ENCODE results near the gene TTC7B.

Gene TTC7B

GRCh38 chr14:90698379-90698869, 117.8 kb downstream of the TTC7B start:
- DNase-seq, result no peak
- H3K36me3 Mint-ChIP-seq, result no peaks in the 10 kb centered on the region
- H3K4me3 Mint-ChIP-seq, result no peak overlapping the region
- peaks cover 9% of the 10 kb centered on the region for H3K27me3 Mint-ChIP-seq
- CTCF ChIA-PET, result interaction anchor here (0.7 to 4.8 kb wide), 12 partner anchors 9 to 409 kb away, joined by 3 to 27 read pairs (median 6); no protein-coding TSS in a partner anchor
- H3K27ac Mint-ChIP-seq, result no peak overlapping the region
- no peaks in the 10 kb centered on the region for H3K9me3 Mint-ChIP-seq
- peaks cover 5% of the 10 kb centered on the region for H3K4me1 Mint-ChIP-seq

GRCh38 chr14:90697577-90698206, 118.5 kb downstream of the TTC7B start:
- peaks cover 9% of the 10 kb centered on the region for H3K27me3 Mint-ChIP-seq
- no peaks in the 10 kb centered on the region for H3K36me3 Mint-ChIP-seq
- DNase-seq, result peak; percentile 82
- CTCF ChIA-PET, result interaction anchor here (1.0 to 4.8 kb wide), 22 partner anchors 9 to 408 kb away, joined by 3 to 27 read pairs (median 4); no protein-coding TSS in a partner anchor
- H3K4me1 Mint-ChIP-seq, result peaks cover 5% of the 10 kb centered on the region
- no peaks in the 10 kb centered on the region for H3K9me3 Mint-ChIP-seq
- no peak overlapping the region for H3K27ac Mint-ChIP-seq
- no peak overlapping the region for H3K4me3 Mint-ChIP-seq

GRCh38 chr14:90697132-90697531, 119.1 kb downstream of the TTC7B start:
- H3K27me3 Mint-ChIP-seq, result peaks cover 9% of the 10 kb centered on the region
- DNase-seq, result no peak
- no peak overlapping the region for H3K4me3 Mint-ChIP-seq
- H3K36me3 Mint-ChIP-seq, result no peaks in the 10 kb centered on the region
- CTCF ChIA-PET, result interaction anchor here (0.7 to 4.8 kb wide), 26 partner anchors 10 to 407 kb away, joined by 3 to 27 read pairs (median 4); no protein-coding TSS in a partner anchor
- no peaks in the 10 kb centered on the region for H3K9me3 Mint-ChIP-seq
- H3K27ac Mint-ChIP-seq, result no peak overlapping the region
- peaks cover 5% of the 10 kb centered on the region for H3K4me1 Mint-ChIP-seq

- Mint-ChIP-seq H3K4me1 (peaks cover 5% of the 10 kb centered on the region), H3K4me3 (no peak overlapping the region), H3K36me3 (no peaks in the 10 kb centered on the region), H3K9me3 (no peaks in the 10 kb centered on the region), H3K27ac (no peak overlapping the region), H3K27me3 (peaks cover 9% of the 10 kb centered on the region)
- CTCF ChIA-PET, result interaction anchor here (0.7 to 4.8 kb wide), 25 partner anchors 10 to 407 kb away, joined by 3 to 27 read pairs (median 4); no protein-coding TSS in a partner anchor
- DNase-seq, result no peak
These were observed 119.5 kb downstream of the TTC7B start for GRCh38 chr14:90696720-90697119.

GRCh38 chr14:90695997-90696660, 120.1 kb downstream of the TTC7B start:
- CTCF ChIA-PET, result interaction anchor here (0.7 to 4.8 kb wide), 12 partner anchors 11 to 406 kb away, joined by 3 to 27 read pairs (median 6); no protein-coding TSS in a partner anchor
- no peak overlapping the region for H3K27ac Mint-ChIP-seq
- no peaks in the 10 kb centered on the region for H3K9me3 Mint-ChIP-seq
- peaks cover 9% of the 10 kb centered on the region for H3K27me3 Mint-ChIP-seq
- H3K4me3 Mint-ChIP-seq, result no peak overlapping the region
- DNase-seq, result no peak
- no peaks in the 10 kb centered on the region for H3K36me3 Mint-ChIP-seq
- peaks cover 2% of the 10 kb centered on the region for H3K4me1 Mint-ChIP-seq

GRCh38 chr14:90693413-90693812, 122.8 kb downstream of the TTC7B start:
- Mint-ChIP-seq H3K36me3 (no peaks in the 10 kb centered on the region), H3K9me3 (no peaks in the 10 kb centered on the region), H3K4me1 (no peaks in the 10 kb centered on the region), H3K27me3 (peaks cover 8% of the 10 kb centered on the region), H3K27ac (no peak overlapping the region), H3K4me3 (no peak overlapping the region)
- CTCF ChIA-PET, result no interaction called here
- no peak for DNase-seq

GRCh38 chr14:90692826-90693225, 123.4 kb downstream of the TTC7B start:
- no peak overlapping the region for H3K27ac Mint-ChIP-seq
- no peaks in the 10 kb centered on the region for H3K9me3 Mint-ChIP-seq
- no peaks in the 10 kb centered on the region for H3K4me1 Mint-ChIP-seq
- no peak overlapping the region for H3K4me3 Mint-ChIP-seq
- no peak for DNase-seq
- H3K27me3 Mint-ChIP-seq, result peaks cover 8% of the 10 kb centered on the region
- no peaks in the 10 kb centered on the region for H3K36me3 Mint-ChIP-seq
- CTCF ChIA-PET, result interaction anchor here (0.6 kb wide), 1 partner anchor 481 kb away, joined by 4 read pairs; no protein-coding TSS in a partner anchor

GRCh38 chr14:90692061-90692460, 124.2 kb downstream of the TTC7B start:
- Mint-ChIP-seq H3K4me3 (no peak overlapping the region), H3K27me3 (peaks cover 8% of the 10 kb centered on the region), H3K36me3 (no peaks in the 10 kb centered on the region), H3K4me1 (no peaks in the 10 kb centered on the region), H3K27ac (no peak overlapping the region), H3K9me3 (no peaks in the 10 kb centered on the region)
- CTCF ChIA-PET, result interaction anchor here (0.6 kb wide), 1 partner anchor 762 kb away, joined by 3 read pairs; no protein-coding TSS in a partner anchor
- DNase-seq, result no peak

GRCh38 chr14:90691627-90692026, 124.6 kb downstream of the TTC7B start:
- no peaks in the 10 kb centered on the region for H3K36me3 Mint-ChIP-seq
- CTCF ChIA-PET, result interaction anchor here (0.6 kb wide), 1 partner anchor 761 kb away, joined by 3 read pairs; no protein-coding TSS in a partner anchor

GRCh38 chr14:90687680-90688079, 128.6 kb downstream of the TTC7B start:
- no peak overlapping the region for H3K4me3 Mint-ChIP-seq
- no peak for DNase-seq
- peaks cover 3% of the 10 kb centered on the region for H3K27me3 Mint-ChIP-seq
- H3K4me1 Mint-ChIP-seq, result no peaks in the 10 kb centered on the region
- H3K36me3 Mint-ChIP-seq, result no peaks in the 10 kb centered on the region
- CTCF ChIA-PET, result no interaction called here
- H3K27ac Mint-ChIP-seq, result no peak overlapping the region
- no peaks in the 10 kb centered on the region for H3K9me3 Mint-ChIP-seq

More at GRCh38 chr14:90691627-90692026, 124.6 kb downstream of the TTC7B start:
- H3K27me3 Mint-ChIP-seq, result peaks cover 8% of the 10 kb centered on the region
- no peak overlapping the region for H3K27ac Mint-ChIP-seq
- no peaks in the 10 kb centered on the region for H3K9me3 Mint-ChIP-seq
- H3K4me3 Mint-ChIP-seq, result no peak overlapping the region
- H3K4me1 Mint-ChIP-seq, result no peaks in the 10 kb centered on the region
- DNase-seq, result no peak

GRCh38 chr14:90682615-90683014, 133.6 kb downstream of the TTC7B start:
- H3K27ac Mint-ChIP-seq, result no peak overlapping the region
- H3K36me3 Mint-ChIP-seq, result no peaks in the 10 kb centered on the region
- DNase-seq, result no peak
- no peaks in the 10 kb centered on the region for H3K9me3 Mint-ChIP-seq
- no peak overlapping the region for H3K4me3 Mint-ChIP-seq
- no peaks in the 10 kb centered on the region for H3K27me3 Mint-ChIP-seq
- CTCF ChIA-PET, result no interaction called here
- peaks cover 19% of the 10 kb centered on the region for H3K4me1 Mint-ChIP-seq

- no peak for DNase-seq
- no peak overlapping the region for H3K4me3 Mint-ChIP-seq
- CTCF ChIA-PET, result interaction anchor here (1.7 kb wide), 1 partner anchor 15 kb away, joined by 9 read pairs; no protein-coding TSS in a partner anchor
- H3K9me3 Mint-ChIP-seq, result no peaks in the 10 kb centered on the region
- no peak overlapping the region for H3K27ac Mint-ChIP-seq
- no peaks in the 10 kb centered on the region for H3K27me3 Mint-ChIP-seq
- H3K36me3 Mint-ChIP-seq, result no peaks in the 10 kb centered on the region
- H3K4me1 Mint-ChIP-seq, result peaks cover 26% of the 10 kb centered on the region
These were observed 134.3 kb downstream of the TTC7B start for GRCh38 chr14:90681929-90682328.

- H3K27me3 Mint-ChIP-seq, result no peaks in the 10 kb centered on the region
- H3K4me1 Mint-ChIP-seq, result peaks cover 32% of the 10 kb centered on the region
- DNase-seq, result no peak
- CTCF ChIA-PET, result no interaction called here
- H3K27ac Mint-ChIP-seq, result no peak overlapping the region
- H3K36me3 Mint-ChIP-seq, result no peaks in the 10 kb centered on the region
- H3K4me3 Mint-ChIP-seq, result no peak overlapping the region
- no peaks in the 10 kb centered on the region for H3K9me3 Mint-ChIP-seq
These were observed 137.3 kb downstream of the TTC7B start for GRCh38 chr14:90678846-90679362.

GRCh38 chr14:90678420-90678819, 137.8 kb downstream of the TTC7B start:
- Mint-ChIP-seq H3K27ac (no peak overlapping the region), H3K4me3 (no peak overlapping the region), H3K9me3 (no peaks in the 10 kb centered on the region), H3K36me3 (no peaks in the 10 kb centered on the region), H3K4me1 (peaks cover 32% of the 10 kb centered on the region), H3K27me3 (no peaks in the 10 kb centered on the region)
- CTCF ChIA-PET, result interaction anchor here (1.0 to 1.4 kb wide), 2 partner anchors 20 to 80 kb away, joined by 3 to 5 read pairs; no protein-coding TSS in a partner anchor
- no peak for DNase-seq
